IMR-90 (cell line): ENCODE results near the gene POLR2E.

ENCODE experiments used
- CEBPB ChIP-seq: IDR thresholded peaks from 2 replicates; pipeline ENCODE4 v1.6.1; 2012; ENCODE audit warnings: low read depth, low read length, improper control_type of control experiment
- CTCF ChIP-seq: conservative IDR thresholded peaks from 2 replicates; pipeline ENCODE4 v1.5.1; 2012; ENCODE audit warnings: mild to moderate bottlenecking, low read depth, low read length, improper control_type of control experiment
- MAFK ChIP-seq: IDR thresholded peaks from 2 replicates; pipeline ENCODE4 v1.6.1; 2012; ENCODE audit warnings: low read depth, low read length, improper control_type of control experiment
- POLR2A ChIP-seq: IDR thresholded peaks from 2 replicates; pipeline ENCODE4 v1.6.1; 2012; ENCODE audit warnings: mild to moderate bottlenecking, low read depth, low read length
- RAD21 ChIP-seq: IDR thresholded peaks from 2 replicates; pipeline ENCODE4 v1.6.1; 2012; ENCODE audit warnings: low read length, improper control_type of control experiment
- RCOR1 ChIP-seq: IDR thresholded peaks from 2 replicates; pipeline ENCODE4 v1.6.1; 2012; ENCODE audit warnings: mild to moderate bottlenecking, low read length, improper control_type of control experiment; ENCODE audit not compliant: insufficient replicate concordance
- USF2 ChIP-seq: fragments of 150-350 bp; IDR thresholded peaks from 2 replicates; pipeline ENCODE4 v1.6.1; 2017; ENCODE audit warnings: mild to moderate bottlenecking, antibody characterized with exemption, low read length, low read depth

GRCh38 chr19:1122972-1123363, 27.8 kb upstream of the POLR2E start:
- TF ChIP-seq RCOR1 = no peak
- no peak for TF ChIP-seq CTCF
- no peak for TF ChIP-seq POLR2A
- no peak for TF ChIP-seq USF2
- no peak for TF ChIP-seq RAD21
- TF ChIP-seq MAFK = no peak
- TF ChIP-seq CEBPB = no peak
